Measurements from ENCODE around the gene DLGAP1. TPM values are rescaled to one million over a fixed set of nuclear protein-coding genes. Genes with fewer than 3 reads are reported as not detected.

DLGAP1 gene
- total and polyA plus RNA-seq, 2 of the 4 experiments (the other 2 are of a cell fraction): under 0.01 to 0.09 TPM

- Histone ChIP-seq H3K4me1 (ENCODE audit: control insufficient read depth, insufficient read depth, low read length) (no peaks in the 10 kb centered on the region), H3K79me1 (ENCODE audit: low read depth in 1 of 2, low read length in 2 of 2) (no peaks in the 10 kb centered on the region), H2AK5ac (ENCODE audit: low read depth, low read length) (no peak overlapping the region), H3K23ac (ENCODE audit: low read depth, low read length) (no peak overlapping the region), H2AK9ac (replicated peaks; ENCODE audit: low read depth, low read length, poor library complexity) (no peak overlapping the region), H3K27ac (ENCODE audit: insufficient read depth, low read length) (no peak overlapping the region), H2BK20ac (ENCODE audit: low read depth, low read length) (no peak overlapping the region), H3K4ac (ENCODE audit: low read depth, low read length) (no peak overlapping the region), H3K36me3 (ENCODE audit: control insufficient read depth, insufficient read depth, low read length) (no peaks in the 10 kb centered on the region), H4K8ac (ENCODE audit: low read depth in 2 of 2, low read length in 2 of 2) (no peak overlapping the region), H4K91ac (ENCODE audit: insufficient read depth, low read depth, low read length) (no peak overlapping the region), H3K4me3 (ENCODE audit: insufficient read depth, low read depth, low read length) (no peak overlapping the region), H2BK120ac (ENCODE audit: low read depth, low read length) (no peak overlapping the region), H3K14ac (replicated peaks; ENCODE audit: low read depth, low read length) (no peak overlapping the region), H4K20me1 (ENCODE audit: insufficient read depth, low read length) (no peaks in the 10 kb centered on the region), H2BK5ac (ENCODE audit: low read depth, low read length, poor library complexity, severe bottlenecking) (no peak overlapping the region), H3K27me3 (ENCODE audit: control insufficient read depth, insufficient read depth, low read length) (no peaks in the 10 kb centered on the region), H3K9me3 (ENCODE audit: control insufficient read depth, insufficient read depth, low read length) (no peaks in the 10 kb centered on the region), H3K56ac (ENCODE audit: extremely low read depth, insufficient read depth, low read length) (no peak overlapping the region), H3K9ac (ENCODE audit: low read depth, low read length) (no peak overlapping the region), H3K9me1 (ENCODE audit: insufficient read depth, low read length) (no peaks in the 10 kb centered on the region), H3K4me2 (ENCODE audit: low read depth, low read length) (no peak overlapping the region), H2BK15ac (ENCODE audit: low read depth, low read length) (no peak overlapping the region), H2AFZ (replicated peaks; ENCODE audit: low read length, poor library complexity) (no peak overlapping the region), H3K18ac (ENCODE audit: low read depth, low read length) (no peak overlapping the region), H4K5ac (ENCODE audit: low read depth, low read length) (no peak overlapping the region)
- ChIA-PET POLR2A (ENCODE audit: unreplicated experiment) (no interaction called here), CTCF (interaction anchor here (0.6 to 1.8 kb wide), 2 partner anchors 85 to 92 kb away, joined by 3 to 5 read pairs; no protein-coding TSS in a partner anchor)
- ATAC-seq (ENCODE audit: low read depth): no peak
- intact Hi-C loops (cut with micrococcal nuclease) (no loop called here), dilution Hi-C loops (cut with HindIII; ENCODE audit: low sequenced_read_pairs, unreplicated experiment) (no loop called here), in situ Hi-C loops (cut with MboI; ENCODE audit: low sequenced_read_pairs) (no loop called here)
- no peak for DNase-seq
- WGBS, 2 experiments (ENCODE audit: extremely low coverage in 2 of 2, insufficient read length in 1 of 2): 60% methylated on average over 1 of the region's 4 CpGs; no CpG with 5 or more reads in 1 of the 2 experiments
- no peak for TF ChIP-seq MAZ (IDR thresholded peaks at IDR 0.05; ENCODE audit: borderline replicate concordance, low read depth, low read length)
- no peak for TF ChIP-seq USF2 (IDR thresholded peaks at IDR 0.05; ENCODE audit: low read depth, low read length)
- no peak for TF ChIP-seq RAD21 (IDR thresholded peaks at IDR 0.05; ENCODE audit: low read length)
- TF ChIP-seq CEBPB (IDR thresholded peaks at IDR 0.05; ENCODE audit: low read depth, low read length): no peak
- no peak for TF ChIP-seq NFE2L2 (IDR thresholded peaks at IDR 0.05; ENCODE audit: low read depth, low read length)
- TF ChIP-seq BHLHE40 (IDR thresholded peaks at IDR 0.05; ENCODE audit: low read depth, low read length): no peak
- no TSS peak for BruUV-seq (replicated peaks)
Observed at GRCh38 chr18:3863006-3863405, 592.1 kb downstream of the DLGAP1 start.
